GF-D8 (cell line): ENCODE measurements around the gene SLC24A3.

Source experiments
- DNase-seq: peaks from one replicate; lab custom pipeline; 2025; lab: John Stamatoyannopoulos, UW

The SLC24A3 gene

DNA sequence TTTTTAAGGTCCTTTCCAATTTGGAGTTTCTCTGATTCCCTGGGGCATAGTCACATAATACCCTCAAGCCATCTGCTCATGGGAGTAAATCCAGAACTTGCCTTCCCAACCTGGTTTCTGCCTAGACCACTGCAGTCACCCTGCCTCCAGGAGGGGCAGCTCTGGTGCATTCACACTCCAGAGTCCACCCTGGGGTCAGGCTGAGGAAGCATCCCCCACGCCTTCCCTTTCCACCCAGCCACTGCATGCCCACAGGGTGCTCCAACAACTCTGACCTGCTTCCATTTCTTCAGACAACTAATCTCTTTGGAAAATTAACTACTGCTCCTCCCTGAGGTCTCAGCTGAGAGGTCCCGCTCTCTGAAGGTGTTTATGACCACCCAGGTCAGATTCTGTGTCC lies 334.2 kb downstream of the SLC24A3 start:
- no peak for DNase-seq

DNA sequence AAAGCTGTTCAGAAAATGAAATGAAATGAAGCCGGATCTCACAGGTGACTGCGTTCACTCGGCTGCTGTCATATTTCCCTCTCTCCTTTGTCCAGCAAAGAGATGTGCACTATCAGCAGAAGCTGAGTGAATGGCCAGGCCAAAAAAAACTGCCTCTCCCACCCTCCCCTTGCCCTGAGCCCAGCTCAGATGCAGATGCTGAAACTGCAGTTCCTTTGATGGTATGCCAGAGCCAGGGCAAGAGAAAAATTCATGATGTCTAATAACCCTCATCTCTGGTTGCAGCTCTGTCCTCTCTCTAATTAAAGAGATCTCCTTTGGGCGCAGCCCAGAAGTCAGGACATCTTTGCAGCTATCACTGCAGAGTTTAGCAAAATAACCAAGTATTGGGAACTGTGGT lies 335.1 kb downstream of the SLC24A3 start:
- DNase-seq, result no peak

DNA sequence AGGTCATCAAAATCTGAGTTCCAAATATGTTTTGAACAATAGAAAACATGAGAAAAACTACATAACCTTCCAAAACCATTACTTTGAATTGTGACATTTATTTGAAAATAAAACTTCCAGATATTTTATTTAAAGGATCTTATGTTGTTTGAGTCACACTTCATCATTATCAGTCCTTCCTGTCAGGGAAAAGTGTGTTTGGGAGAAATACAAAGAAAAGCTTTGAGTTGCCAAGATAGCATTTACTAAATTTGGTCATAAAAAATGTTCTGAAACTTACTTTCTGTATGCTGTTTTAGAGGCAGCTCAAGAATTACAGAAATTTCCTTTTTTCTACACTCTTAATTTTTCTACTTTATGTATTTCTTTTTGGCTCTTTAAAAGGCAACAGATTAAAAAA lies 337.5 kb downstream of the SLC24A3 start:
- DNase-seq, result no peak

DNA sequence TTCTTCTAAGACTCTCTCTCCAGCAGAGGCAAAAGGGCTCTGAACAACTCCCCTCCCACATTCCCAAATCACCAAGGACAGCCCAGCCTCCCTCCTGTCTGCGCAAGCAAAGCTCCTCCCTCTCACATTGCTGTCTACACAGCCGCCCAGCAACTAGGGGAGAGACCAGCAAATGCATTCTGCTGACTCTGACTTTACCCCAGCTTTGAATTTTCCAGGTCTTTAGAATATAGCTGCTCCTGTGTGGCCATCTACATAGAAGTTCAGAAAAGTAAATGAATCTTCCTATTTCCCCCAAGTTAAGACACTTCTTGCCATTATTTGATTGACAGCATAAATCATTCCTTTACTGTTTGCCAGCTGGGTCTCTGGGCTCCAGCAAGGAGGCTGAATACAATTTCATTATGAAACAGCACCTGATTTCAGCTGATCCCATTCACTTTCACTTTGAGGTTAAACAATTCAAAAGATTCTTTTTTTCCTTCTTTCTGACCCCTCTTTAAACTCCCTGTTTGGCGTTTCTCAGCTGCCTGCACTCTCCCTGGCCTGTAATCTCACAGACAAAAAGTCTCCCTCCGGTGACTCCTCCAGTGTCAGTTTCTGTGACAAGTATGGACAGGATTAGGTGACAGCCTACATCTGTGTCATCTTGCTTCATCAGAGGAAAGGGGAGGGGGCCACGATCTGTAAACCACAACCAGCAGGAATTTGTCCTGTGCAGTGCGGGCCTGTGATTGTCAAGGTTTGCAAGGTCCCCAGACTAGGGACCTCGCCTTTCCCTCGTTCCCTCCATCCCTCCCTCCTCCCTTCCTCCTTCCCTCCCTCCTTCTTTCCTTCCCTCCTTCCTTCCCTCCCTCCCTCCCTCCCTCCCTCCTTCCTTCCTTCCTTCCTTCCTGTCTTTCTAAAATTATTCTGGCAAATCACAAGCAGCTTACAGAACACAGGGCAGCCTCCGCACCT lies 340.1 kb downstream of the SLC24A3 start:
- no peak for DNase-seq

DNA sequence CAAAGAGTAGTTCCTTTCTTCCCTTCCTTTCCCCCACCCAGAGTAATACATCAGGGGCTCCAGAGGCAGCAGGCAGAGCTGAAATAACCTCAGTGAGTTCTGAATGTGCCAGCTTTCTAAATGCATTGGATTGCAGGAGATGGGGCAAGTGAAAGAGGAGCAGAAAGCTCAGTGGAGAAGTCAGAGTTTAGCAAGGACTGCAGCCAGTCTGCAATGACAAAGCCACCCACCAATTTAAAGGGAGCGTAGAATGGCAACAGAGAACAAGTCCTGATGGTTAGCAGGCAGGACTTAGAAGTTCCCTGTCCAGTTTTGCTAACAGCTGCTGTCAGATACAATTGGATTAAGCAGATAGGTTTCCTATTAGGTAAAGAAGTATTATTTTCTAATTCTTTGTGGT lies 342.2 kb downstream of the SLC24A3 start:
- DNase-seq, result no peak

DNA sequence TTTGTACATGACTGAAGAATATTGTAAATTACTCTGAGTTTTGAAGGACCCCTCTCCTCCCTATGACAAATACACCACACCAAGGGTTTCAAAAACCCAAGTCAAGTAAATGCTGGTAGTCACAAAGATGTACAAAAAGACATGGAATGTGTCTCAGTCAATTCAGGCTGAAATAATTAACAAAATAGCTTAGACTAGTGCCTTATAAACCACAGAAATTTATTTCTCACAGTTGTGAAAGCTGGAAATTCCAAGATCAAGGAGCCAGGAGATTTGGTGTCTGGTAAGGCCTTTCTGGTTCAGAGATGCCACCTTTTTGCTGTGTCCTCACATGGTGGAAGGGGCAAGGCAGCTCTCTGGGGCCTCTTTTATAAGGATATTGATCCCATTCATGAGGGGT lies 343.3 kb downstream of the SLC24A3 start:
- DNase-seq, result no peak

DNA sequence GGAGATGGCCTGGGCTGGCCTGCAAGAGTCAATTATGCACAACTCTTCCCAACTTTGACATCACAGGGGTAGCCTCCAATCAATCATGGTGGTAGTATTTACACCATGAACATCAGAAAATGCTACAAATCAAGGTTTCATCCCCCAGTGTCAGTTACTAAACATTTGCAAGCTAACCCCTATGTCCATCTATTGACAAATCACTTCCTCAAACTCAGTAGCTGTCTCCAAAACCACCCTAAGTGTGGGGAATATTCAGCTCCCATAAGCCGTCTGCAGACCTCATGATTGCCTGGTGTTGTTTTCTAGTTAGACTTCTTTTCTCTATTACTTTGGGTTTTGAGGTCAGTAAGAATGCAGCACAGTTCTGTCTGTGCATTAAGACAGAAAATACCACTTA lies 344.8 kb downstream of the SLC24A3 start:
- DNase-seq, result no peak

DNA sequence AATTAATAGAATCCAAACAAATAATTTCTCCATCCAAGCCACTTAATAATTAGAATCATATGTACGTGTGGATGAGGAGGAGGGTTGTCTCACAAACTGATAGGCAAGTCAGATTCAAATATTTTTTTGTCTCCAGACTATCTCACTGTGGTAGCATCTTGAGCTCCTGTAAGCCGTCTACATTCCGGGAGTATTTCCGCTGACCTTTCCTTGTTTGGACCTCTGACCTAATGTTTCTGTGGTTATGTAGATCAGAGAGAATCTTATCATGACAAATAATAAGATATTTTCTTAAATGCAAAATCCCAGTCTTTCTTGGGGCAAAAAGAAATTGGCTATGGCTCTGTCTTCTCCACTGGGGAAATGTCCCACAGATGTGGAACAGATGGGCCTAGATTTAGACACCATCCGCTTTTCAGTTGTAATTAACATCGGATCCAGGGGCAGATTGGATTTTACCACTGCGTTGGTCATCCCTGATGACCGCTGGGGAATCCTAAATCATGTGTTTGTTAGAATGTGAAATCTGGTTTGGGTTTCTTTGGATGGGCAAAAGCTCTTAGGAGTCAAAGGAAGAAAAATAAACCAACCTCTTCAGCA lies 348.5 kb downstream of the SLC24A3 start:
- no peak for DNase-seq

DNA sequence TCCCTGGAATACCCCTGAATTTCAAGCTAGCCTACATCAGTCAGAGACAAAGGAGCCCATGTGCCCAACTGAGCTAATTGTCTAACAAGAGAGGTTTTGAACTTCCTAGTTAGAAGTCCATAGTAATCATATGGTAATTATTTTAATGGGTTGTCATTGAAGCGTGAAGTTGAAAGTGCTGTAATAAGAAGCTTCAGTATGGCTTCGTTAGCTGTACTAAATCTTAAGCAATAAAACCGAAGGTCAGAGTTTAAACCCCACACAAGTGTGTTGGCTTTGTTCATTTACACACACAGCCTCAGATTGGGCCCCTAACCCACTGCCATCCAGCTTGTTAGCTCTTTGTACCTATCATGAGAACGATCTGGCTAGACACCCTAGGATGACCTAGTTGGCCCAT lies 350.0 kb downstream of the SLC24A3 start:
- no peak for DNase-seq

DNA sequence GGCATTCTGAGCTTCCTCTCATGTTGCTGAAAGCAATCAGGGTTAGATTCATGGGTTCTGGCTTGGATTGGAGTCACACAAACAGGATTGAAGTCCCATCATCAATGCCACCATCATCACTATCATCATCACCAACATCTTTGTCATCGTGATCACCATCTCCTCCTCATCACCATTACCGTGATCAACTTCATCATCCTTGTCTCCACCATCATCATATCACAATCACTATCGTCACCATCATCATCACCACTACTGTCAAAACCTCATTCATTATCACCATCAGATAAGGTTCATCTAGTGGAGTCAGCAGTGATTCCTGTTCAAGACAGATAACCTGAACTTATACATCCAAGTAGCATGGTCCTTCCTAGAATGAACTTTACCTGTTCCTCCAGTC lies 351.8 kb downstream of the SLC24A3 start:
- DNase-seq, result no peak

DNA sequence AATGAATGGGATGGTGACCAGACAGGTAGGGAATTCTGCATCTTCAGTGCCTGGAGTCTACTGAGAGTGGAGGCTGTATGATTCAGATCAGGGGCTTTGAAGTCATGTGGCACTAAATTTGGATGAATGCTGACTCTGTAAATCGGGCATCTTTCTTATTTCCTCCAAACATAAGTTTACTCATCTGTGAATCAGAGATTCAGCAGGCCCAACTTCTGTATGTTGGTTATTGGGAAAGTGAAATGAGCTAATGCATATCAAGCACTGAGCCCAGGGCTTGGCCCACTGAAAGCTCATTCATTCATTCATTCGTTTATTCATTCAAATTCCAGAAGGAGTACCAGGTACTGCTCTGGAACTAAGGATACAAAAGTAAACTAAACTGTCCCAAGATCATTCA lies 353.3 kb downstream of the SLC24A3 start:
- DNase-seq, result no peak

DNA sequence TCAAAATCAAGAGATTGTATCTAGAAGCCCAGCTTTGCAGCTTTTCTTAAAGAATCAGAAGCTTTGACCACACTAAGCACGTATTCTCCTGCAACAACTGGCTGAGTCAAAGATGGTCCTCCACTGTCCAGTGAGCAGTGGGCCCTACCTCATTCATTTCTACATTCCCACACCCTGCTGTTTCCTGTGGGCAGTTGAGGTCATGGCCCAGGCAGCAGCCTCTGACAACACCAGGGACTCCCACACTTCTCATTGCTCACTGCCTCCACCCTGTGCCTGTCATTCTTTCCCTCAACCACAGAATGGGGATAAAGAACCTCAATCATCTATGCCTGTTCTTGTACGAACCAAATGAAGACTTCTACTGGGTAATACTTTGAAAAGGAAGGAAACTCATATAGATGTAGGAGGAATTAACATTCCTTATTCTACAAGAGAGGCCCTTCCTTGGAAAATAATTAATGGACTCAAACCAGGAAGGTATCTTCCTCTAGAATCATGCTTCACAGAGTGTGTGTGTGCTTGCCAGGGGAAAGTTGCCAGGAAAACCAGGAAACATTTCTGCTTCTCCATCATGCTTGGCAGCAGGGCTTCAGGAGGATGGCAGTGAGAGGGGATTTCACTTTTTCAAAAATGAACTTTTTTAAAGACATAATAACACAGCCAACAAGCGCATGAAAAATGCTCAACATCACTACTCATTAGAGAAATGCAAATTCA lies 353.9 kb downstream of the SLC24A3 start:
- DNase-seq, result no peak

DNA sequence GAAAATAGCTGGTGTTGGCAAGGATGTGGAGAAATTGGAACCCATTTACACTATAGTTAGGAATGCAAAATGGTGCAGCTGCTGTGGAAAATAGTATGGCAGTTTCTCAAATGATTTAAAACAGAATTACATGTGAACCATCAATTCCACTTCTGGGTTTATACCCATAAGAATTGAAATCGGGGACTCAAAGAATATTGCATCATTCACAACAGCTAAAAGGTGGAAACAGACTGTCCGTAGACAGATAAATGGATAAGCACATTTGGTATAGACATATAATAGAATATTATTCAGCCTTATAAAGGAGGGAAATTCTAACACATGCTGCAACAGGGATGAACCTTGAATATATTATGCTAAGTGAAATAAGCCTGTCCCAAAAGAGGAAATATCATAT lies 355.7 kb downstream of the SLC24A3 start:
- DNase-seq, result no peak

DNA sequence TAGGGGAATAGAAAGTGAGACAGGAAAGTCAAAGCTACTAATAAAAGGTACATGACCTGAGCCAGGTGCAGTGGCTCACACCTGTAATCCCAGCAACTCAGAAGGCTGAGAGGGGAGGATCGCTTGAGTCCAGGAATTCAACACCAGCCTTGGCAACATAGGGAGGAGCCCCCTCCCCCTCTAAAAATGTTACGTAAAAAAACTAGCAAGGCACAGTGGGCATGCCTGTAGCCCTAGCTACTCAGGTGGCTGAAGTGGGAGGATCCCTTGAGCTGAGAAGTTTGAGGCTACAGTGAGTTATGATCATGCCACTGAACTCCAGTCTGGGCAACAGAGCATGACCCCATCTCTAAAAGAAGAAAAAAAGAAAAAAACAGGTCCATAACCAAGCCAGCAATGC lies 359.6 kb downstream of the SLC24A3 start:
- DNase-seq, result no peak

DNA sequence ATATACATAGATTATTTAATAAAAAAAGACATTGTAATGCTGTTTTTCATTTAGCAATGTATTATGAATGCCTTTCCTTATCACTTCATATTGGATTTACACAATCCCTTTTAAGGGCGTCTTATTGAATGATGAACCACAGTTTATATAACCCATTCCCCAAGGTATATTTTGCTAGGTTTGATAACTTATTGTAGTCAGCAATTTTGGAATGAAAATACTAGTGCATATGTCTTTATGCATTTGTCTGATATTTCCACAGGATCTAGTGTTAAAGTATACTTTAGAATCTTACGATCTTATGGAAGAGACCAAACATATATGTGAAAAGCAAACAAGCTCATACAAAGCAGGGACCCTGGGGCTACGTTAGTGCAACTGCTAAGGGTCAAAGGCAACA lies 365.2 kb downstream of the SLC24A3 start:
- DNase-seq, result no peak

DNA sequence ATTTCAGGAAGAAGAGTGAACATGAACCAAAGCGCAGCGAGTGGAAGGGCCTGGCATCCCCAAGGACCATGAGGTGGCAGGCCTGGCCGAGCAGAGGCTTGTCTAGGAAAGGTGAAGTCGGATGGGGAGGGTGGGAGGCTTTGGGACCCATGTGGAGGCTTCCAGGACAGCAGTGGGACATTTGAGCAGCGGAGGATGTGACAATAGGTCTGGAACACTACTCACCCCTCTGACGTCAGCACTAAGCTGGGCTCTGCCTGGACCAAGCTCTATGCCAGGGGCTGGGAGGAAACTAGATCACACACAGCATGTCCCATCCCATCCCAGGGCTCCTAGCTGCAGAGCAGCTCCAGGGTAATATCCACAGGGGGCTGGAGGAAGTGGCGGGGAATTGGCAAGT lies 370.3 kb downstream of the SLC24A3 start:
- DNase-seq, result no peak

DNA sequence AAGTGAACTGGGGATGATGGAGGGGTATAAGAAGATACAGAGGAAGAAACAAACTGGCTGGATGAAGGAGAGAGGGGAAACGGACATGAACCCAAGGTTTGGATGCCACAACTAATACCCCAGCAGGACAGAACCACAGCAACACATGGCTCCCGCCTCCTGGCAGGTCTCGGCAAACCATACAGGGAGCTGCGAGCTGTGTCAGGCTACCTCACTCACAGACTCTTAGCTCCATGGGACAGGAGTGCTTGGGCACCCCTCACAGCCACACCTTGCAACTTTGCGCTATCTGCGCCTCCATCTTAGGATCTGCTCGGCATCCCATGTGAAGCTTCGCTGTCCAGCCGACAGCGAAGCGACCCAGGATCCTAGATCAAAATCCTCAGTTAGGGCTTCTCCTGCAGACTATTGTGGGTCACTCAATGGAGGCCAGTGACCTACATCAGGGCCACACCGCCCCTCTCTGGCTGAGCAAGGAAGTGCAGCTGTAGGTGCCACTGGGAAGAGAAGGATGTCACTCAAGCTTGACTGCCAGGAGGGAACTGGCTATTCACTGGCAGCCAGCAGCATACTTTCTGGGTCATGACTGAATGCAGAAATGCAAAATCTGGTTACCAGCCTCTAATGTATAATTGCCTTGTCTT lies 371.2 kb downstream of the SLC24A3 start:
- DNase-seq, result no peak

DNA sequence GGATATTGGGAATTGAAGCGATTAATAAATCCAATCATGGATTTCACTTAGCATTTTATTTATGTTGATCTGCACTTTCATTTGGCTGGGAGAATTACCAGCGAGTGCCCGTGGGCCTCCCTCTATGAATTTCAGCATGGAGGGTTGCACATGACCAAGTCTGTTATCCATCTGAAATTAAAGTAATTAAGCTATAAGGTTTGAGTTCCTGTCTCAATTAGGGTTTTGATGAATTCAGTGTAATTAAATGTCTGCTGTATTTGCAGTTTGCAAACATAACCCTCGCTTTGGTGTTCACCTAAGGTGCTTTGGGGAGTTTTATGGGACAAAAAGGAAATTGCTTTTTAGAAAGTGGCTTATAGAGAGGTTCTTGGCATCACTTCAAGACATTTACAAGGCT lies 375.8 kb downstream of the SLC24A3 start:
- no peak for DNase-seq

DNA sequence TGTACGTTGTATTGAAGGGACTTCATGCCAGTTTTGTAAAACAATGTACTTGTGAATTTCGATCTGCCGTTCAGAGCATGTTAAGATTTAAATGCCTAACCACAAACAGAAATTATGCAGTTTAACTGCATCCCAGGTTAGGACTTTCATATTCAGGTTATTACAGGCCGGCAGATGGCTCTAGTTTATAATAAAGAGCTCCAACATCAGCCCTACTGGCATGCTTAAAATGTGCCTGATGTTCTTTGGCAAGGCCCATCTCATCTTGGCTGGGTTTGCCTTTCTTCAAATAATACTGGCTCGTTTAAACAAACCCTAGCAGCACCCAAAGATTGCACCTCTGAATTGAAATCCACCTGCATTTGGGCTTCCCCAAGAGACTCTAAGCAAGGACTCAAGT lies 376.3 kb downstream of the SLC24A3 start:
- DNase-seq, result no peak

DNA sequence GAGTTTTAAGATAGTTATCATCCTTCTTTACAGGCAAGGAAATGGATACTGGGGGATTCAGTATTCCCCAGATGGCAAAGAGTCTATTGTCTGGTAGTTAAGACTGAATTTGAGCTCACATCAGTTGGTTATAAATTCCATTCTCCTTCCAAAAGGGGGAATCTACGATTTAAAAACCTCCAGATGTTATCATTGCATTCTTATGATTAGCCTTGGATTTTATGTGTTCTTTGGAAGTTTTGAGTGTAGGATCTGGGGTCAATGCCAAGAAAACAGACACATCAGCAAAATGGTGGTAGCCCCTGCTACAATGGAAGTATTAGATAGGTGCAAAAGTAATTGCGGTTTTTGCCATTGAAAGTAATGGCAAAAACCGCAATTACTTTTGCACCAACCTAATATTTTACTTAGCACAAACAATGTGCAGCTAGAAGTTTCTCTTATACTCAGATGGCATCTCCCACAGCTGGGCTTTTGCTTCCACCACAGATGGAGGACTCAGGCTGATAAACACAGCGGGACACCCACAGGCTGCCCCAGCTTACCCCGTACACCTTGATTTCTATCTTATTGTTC lies 377.4 kb downstream of the SLC24A3 start:
- DNase-seq, result no peak

DNA sequence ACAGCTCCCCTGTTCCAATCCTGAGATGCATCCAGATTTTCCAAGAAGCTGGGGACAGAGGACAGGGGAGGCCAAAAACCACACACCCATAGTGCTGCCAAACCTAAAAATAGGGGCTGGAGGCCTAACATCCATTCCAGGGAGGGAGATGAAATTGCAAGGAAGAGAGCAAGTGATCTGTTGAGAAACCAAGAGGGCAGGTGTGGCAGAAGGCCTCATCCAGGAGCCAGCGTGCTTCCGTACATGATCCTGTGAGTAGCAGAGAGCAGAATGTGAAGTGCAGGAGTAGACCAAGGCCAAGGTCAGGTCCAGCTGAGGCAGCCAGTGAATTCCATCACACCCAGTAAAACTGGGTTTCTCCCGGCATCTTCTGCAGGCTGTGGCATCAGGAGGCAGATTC lies 377.9 kb downstream of the SLC24A3 start:
- no peak for DNase-seq

DNA sequence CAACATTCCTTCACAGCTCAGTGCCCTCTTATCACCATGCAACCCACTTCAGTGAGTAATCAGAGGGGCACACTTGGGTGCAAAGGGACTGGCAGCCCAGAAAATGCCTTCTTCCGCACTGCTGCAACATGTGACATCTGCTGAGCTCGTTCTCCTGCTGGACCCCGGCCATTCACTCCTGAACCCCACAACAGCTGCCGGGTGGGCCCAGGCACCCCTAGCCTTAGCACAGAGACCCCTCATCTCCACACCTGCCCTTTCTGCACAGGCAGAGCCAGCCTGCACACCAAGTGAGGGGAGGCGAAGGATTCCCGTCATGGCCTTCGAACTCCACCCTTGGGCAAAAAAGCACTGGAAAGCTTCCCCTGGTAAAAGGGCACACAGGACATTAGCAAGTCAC lies 381.3 kb downstream of the SLC24A3 start:
- no peak for DNase-seq
